Hematopoietic multipotent progenitor cell (in vitro differentiated cells): ENCODE results near the gene ROBO3. TPM values are rescaled to one million over a fixed set of nuclear protein-coding genes. Genes with fewer than 3 reads are reported as not detected.

ENCODE experiments used
- DNase-seq, 3 donors: peaks; one replicate each; pipeline ENCODE4 v3.0.0-alpha.2; 2011 to 2015; ENCODE audit warnings: low read depth in 2 of 3, low spot score in 2 of 3
- total RNA-seq: library from RNA; depleted of rRNA; stranded (reverse); fragments of >200 nt; gene quantifications from one replicate; pipeline ENCODE4 v1.2.3, GENCODE V29; 2012

Gene ROBO3, protein sequence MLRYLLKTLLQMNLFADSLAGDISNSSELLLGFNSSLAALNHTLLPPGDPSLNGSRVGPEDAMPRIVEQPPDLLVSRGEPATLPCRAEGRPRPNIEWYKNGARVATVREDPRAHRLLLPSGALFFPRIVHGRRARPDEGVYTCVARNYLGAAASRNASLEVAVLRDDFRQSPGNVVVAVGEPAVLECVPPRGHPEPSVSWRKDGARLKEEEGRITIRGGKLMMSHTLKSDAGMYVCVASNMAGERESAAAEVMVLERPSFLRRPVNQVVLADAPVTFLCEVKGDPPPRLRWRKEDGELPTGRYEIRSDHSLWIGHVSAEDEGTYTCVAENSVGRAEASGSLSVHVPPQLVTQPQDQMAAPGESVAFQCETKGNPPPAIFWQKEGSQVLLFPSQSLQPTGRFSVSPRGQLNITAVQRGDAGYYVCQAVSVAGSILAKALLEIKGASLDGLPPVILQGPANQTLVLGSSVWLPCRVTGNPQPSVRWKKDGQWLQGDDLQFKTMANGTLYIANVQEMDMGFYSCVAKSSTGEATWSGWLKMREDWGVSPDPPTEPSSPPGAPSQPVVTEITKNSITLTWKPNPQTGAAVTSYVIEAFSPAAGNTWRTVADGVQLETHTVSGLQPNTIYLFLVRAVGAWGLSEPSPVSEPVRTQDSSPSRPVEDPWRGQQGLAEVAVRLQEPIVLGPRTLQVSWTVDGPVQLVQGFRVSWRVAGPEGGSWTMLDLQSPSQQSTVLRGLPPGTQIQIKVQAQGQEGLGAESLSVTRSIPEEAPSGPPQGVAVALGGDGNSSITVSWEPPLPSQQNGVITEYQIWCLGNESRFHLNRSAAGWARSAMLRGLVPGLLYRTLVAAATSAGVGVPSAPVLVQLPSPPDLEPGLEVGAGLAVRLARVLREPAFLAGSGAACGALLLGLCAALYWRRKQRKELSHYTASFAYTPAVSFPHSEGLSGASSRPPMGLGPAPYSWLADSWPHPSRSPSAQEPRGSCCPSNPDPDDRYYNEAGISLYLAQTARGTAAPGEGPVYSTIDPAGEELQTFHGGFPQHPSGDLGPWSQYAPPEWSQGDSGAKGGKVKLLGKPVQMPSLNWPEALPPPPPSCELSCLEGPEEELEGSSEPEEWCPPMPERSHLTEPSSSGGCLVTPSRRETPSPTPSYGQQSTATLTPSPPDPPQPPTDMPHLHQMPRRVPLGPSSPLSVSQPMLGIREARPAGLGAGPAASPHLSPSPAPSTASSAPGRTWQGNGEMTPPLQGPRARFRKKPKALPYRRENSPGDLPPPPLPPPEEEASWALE (N-terminal part only)
- total RNA-seq, result 40.9 TPM

- no peak for DNase-seq
Observed at GRCh38 chr11:124865181-124865901, at the start of gene ROBO3. Gene ROBO3, plus strand, starts transcription at chr11:124865432. Its CDS starts 146 bp downstream, at chr11:124865578.

DNA sequence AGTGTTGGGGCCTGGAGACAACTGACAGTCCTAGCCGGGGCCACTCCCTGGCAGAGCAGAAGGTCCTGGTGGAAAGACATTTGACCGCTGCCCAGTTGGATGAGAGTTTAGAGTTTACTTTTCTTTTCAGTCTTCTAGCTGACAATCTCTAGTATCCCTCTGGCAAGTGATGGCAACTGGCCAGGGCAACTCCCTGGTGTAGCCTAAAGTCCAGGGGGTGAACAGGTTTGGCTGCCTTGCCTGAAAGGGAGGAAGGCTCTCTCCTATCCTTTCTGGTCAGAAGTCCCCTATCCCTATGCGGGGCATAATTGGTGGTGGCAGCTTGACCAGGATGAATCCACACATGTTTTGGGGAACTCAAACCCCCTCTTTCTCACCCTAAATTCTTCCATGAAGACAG is 48.2 kb upstream of the ROBO3 start:
- no peak for DNase-seq

GRCh38 chr11:124821995-124822730 is 43.1 kb upstream of the ROBO3 start:
- no peak for DNase-seq

- DNase-seq, result no peak
Observed at GRCh38 chr11:124823512-124824376, 41.5 kb upstream of the ROBO3 start.

GRCh38 chr11:124825876-124826275 is 39.4 kb upstream of the ROBO3 start:
- no peak for DNase-seq

- no peak for DNase-seq
Observed at GRCh38 chr11:124829986-124830385, 35.2 kb upstream of the ROBO3 start.

- DNase-seq, result no peak
Observed at GRCh38 chr11:124830749-124831148, 34.5 kb upstream of the ROBO3 start.

- no peak for DNase-seq
Observed at GRCh38 chr11:124831897-124832296, 33.3 kb upstream of the ROBO3 start.

- no peak for DNase-seq
Observed at GRCh38 chr11:124832571-124832970, 32.7 kb upstream of the ROBO3 start.

- no peak for DNase-seq
Observed at GRCh38 chr11:124834526-124835180, 30.6 kb upstream of the ROBO3 start.

- no peak for DNase-seq
Observed at GRCh38 chr11:124835918-124836317, 29.3 kb upstream of the ROBO3 start.

DNA sequence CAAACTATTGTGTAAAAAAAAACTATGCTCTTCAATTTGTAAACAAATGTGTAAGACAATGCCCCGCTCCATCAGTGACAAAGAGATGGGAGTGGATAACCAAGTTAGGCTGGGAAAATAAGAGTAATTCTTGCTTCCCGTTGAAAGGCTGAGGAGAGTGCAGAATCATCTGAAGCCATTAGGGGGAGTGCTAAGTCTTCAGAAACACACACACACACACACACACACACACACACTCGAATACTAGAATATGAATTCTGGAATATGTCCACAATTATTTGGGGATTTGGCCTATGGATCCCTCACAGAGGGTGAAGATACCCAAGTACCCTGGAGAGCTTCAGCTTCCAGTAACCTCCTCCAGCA is 27.8 kb upstream of the ROBO3 start:
- peak in 2 of 3 donors; percentile 59 to 77 for DNase-seq

DNA sequence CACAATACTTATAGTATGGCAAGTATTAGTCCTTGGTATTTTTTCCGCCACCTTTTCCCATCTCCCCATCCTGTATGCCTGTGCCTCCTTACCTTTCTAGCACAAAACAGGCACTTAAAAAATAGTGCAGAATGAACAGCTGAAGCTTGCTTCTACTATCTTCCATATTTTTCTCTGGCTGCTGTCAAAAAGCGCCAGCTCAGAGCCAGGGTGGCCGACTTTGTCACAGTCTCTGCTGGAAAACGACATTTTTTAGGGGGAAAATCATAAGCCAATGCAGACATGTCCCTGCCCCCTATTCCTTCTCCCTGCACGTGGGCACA is 26.5 kb upstream of the ROBO3 start:
- no peak for DNase-seq

DNA sequence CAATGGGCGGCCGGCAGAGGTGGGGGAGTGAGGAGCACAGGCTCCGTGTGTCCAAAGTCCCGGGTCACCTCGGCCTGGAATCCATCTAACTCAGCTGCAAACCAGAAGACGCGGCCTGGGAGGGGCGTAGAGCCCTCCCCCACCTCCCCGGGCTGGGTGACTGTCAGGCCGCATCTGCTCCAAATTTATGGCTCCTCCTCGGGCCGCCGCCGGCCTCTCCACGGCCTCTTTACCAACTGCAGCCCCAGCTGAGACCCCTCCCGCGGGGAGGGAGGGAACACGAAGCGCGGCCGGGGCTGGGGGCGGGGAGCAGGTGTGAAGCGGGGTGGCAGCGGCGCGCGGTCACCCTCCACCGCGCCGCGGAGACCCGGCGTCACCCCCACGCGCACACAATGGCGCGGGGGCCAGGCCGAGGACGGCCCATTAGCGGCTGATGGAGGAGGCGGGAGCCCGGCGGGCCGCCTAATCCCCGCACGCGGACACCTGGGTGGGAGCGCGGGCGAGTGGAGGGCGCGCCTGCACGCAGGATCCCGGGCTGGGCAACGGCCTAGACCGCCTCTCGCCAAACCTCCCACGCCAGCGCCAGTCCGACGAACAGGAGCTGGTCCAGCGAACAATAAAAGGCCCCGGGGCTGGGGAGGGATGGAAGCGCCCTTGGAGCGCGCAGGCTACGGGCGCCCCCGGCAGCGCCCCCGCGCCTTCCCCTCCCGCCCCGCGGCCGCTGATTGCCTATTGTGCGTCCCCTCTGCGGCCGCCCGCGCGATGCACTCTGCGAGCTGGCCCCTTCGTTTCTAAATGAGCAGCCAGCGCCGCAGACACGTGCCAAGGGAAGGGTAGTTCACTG is 25.9 kb upstream of the ROBO3 start:
- peak in 1 of 3 donors; percentile 36 for DNase-seq

- DNase-seq, result no peak
Observed at GRCh38 chr11:124839972-124840621, 25.1 kb upstream of the ROBO3 start.

GRCh38 chr11:124840666-124841065 is 24.6 kb upstream of the ROBO3 start:
- no peak for DNase-seq

GRCh38 chr11:124841201-124841600 is 24.0 kb upstream of the ROBO3 start:
- no peak for DNase-seq
